Astrocyte (in vitro differentiated cells and primary cell): Measurements from ENCODE around the gene ACAP3. TPM values are rescaled to one million over a fixed set of nuclear protein-coding genes. Genes with fewer than 3 reads are reported as not detected.
A peak's percentile ranks its signal among the peaks of the same experiment; 100 is the strongest.

ENCODE experiments used
- DNase-seq: peaks from one replicate; pipeline ENCODE4 v3.0.0-alpha.2; 2010; ENCODE audit warnings: low read depth
- FAIRE-seq: peaks from 2 replicates; lab custom pipeline; 2011; peaks lifted over from hg19 to GRCh38; lab: Jason Lieb, UNC
- H2AFZ ChIP-seq: 2 replicates; pipeline ENCODE4 v1.6.0; 2012; ENCODE audit warnings: low read depth, low read length, inconsistent platforms
- H3K27ac ChIP-seq: 2 replicates; pipeline ENCODE4 v1.5.1; 2011; ENCODE audit warnings: low read depth, low read length, inconsistent platforms
- H3K27me3 ChIP-seq: 2 replicates; pipeline ENCODE4 v1.6.0; 2011; ENCODE audit warnings: low read length, inconsistent platforms; ENCODE audit not compliant: insufficient read depth
- H3K36me3 ChIP-seq: 2 replicates; pipeline ENCODE4 v1.5.1; 2011; ENCODE audit warnings: low read length, inconsistent platforms; ENCODE audit not compliant: insufficient read depth
- H3K4me1 ChIP-seq: 2 replicates; pipeline ENCODE4 v1.5.1; 2011; ENCODE audit warnings: low read length, inconsistent platforms; ENCODE audit not compliant: insufficient read depth
- H3K4me2 ChIP-seq: 2 replicates; pipeline ENCODE4 v1.6.0; 2012; ENCODE audit warnings: low read length, inconsistent platforms
- H3K4me3 ChIP-seq: 2 replicates; pipeline ENCODE4 v1.5.1; 2011; ENCODE audit warnings: low read depth, mild to moderate bottlenecking, low read length, inconsistent platforms; ENCODE audit not compliant: insufficient read depth
- H3K79me2 ChIP-seq: 2 replicates; pipeline ENCODE4 v1.6.0; 2012; ENCODE audit warnings: mild to moderate bottlenecking, low read length, inconsistent platforms; ENCODE audit not compliant: insufficient read depth
- H3K9ac ChIP-seq: 2 replicates; pipeline ENCODE4 v1.6.0; 2012; ENCODE audit warnings: mild to moderate bottlenecking, low read length, inconsistent platforms
- H3K9me3 ChIP-seq: 2 replicates; pipeline ENCODE4 v1.5.1; 2012; ENCODE audit warnings: low read depth, mild to moderate bottlenecking, low read length, inconsistent platforms; ENCODE audit not compliant: insufficient read depth
- H4K20me1 ChIP-seq: 2 replicates; pipeline ENCODE4 v1.6.0; 2012; ENCODE audit warnings: low read length, inconsistent platforms; ENCODE audit not compliant: insufficient read depth
- H3K27ac Mint-ChIP-seq: one replicate; pipeline ENCODE4 v1.8.0; 2021; ENCODE audit warnings: mild to moderate bottlenecking, mixed read lengths; ENCODE audit not compliant: unreplicated experiment
- H3K27me3 Mint-ChIP-seq: one replicate; pipeline ENCODE4 v1.8.0; 2021; ENCODE audit warnings: low read depth, mixed read lengths; ENCODE audit not compliant: unreplicated experiment
- H3K36me3 Mint-ChIP-seq: one replicate; pipeline ENCODE4 v1.8.0; 2021; ENCODE audit warnings: low read depth, mixed read lengths; ENCODE audit not compliant: unreplicated experiment
- H3K4me1 Mint-ChIP-seq: one replicate; pipeline ENCODE4 v1.8.0; 2021; ENCODE audit warnings: low read depth, mixed read lengths; ENCODE audit not compliant: unreplicated experiment
- H3K4me3 Mint-ChIP-seq: one replicate; pipeline ENCODE4 v1.8.0; 2021; ENCODE audit warnings: mild to moderate bottlenecking, moderate library complexity, mixed read lengths; ENCODE audit not compliant: unreplicated experiment
- H3K9me3 Mint-ChIP-seq: one replicate; pipeline ENCODE4 v1.8.0; 2021; ENCODE audit warnings: mild to moderate bottlenecking, mixed read lengths; ENCODE audit not compliant: unreplicated experiment
- EZH2 ChIP-seq: IDR thresholded peaks from 2 replicates; pipeline ENCODE4 v1.6.1; 2012; ENCODE audit warnings: mild to moderate bottlenecking, low read length, inconsistent platforms; ENCODE audit not compliant: insufficient read depth
- microRNA-seq: library from miRNA; unstranded; fragments of <30 nt; microRNA quantifications from one replicate; pipeline ENCODE4 v1.2.0, GENCODE V29; 2020
- total RNA-seq: library from RNA; stranded (reverse); gene quantifications from 2 replicates; pipeline ENCODE4 v1.2.1, GENCODE V29; 2021
- TF ChIP-seq, protein P1 (sequence below): IDR thresholded peaks from 2 replicates; pipeline ENCODE4 v1.5.1; 2011; ENCODE audit warnings: low read depth, mild to moderate bottlenecking, inconsistent platforms, low read length, moderate library complexity; ENCODE audit not compliant: insufficient read depth

ACAP3 gene
- total RNA-seq, 1 donor from 2014 or later = 64.0 TPM

DNA sequence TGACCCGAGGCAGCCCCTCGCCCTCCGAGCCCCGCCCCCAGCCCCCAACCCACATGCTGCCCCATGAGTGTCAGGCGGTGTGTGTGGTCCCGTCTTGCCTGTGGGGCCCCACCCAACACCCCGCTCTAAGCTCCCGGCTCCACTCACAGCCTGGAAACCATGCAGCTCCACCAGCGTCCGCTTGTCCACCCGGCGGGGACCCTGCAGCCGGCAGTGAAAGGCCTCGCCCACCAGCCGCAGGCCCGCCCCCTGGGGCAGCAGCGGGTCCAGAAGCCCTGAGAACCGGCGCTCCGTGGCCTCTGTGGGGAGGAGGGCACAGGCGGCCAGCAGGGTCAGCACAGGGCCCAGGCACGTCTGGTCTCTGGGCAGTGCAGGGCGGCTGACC lies 63.9 kb downstream of the ACAP3 start:
- Histone ChIP-seq H3K27ac (no peak overlapping the region), H3K9ac (no peak overlapping the region), H3K36me3 (no peaks in the 10 kb centered on the region), H3K79me2 (no peaks in the 10 kb centered on the region), H3K9me3 (no peaks in the 10 kb centered on the region), H3K4me3 (no peak overlapping the region), H4K20me1 (peaks cover 6% of the 10 kb centered on the region), H3K27me3 (peaks cover 3% of the 10 kb centered on the region), H3K4me2 (no peak overlapping the region), H2AFZ (no peak overlapping the region), H3K4me1 (no peaks in the 10 kb centered on the region)
- TF ChIP-seq EZH2 = no peak
- TF ChIP-seq, protein P1, sequence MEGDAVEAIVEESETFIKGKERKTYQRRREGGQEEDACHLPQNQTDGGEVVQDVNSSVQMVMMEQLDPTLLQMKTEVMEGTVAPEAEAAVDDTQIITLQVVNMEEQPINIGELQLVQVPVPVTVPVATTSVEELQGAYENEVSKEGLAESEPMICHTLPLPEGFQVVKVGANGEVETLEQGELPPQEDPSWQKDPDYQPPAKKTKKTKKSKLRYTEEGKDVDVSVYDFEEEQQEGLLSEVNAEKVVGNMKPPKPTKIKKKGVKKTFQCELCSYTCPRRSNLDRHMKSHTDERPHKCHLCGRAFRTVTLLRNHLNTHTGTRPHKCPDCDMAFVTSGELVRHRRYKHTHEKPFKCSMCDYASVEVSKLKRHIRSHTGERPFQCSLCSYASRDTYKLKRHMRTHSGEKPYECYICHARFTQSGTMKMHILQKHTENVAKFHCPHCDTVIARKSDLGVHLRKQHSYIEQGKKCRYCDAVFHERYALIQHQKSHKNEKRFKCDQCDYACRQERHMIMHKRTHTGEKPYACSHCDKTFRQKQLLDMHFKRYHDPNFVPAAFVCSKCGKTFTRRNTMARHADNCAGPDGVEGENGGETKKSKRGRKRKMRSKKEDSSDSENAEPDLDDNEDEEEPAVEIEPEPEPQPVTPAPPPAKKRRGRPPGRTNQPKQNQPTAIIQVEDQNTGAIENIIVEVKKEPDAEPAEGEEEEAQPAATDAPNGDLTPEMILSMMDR = no peak
- Mint-ChIP-seq H3K9me3 (no peaks in the 10 kb centered on the region), H3K4me1 (no peaks in the 10 kb centered on the region), H3K27ac (no peak overlapping the region), H3K4me3 (no peak overlapping the region), H3K36me3 (no peaks in the 10 kb centered on the region), H3K27me3 (no peaks in the 10 kb centered on the region)
- no peak for FAIRE-seq
- DNase-seq = no peak

DNA sequence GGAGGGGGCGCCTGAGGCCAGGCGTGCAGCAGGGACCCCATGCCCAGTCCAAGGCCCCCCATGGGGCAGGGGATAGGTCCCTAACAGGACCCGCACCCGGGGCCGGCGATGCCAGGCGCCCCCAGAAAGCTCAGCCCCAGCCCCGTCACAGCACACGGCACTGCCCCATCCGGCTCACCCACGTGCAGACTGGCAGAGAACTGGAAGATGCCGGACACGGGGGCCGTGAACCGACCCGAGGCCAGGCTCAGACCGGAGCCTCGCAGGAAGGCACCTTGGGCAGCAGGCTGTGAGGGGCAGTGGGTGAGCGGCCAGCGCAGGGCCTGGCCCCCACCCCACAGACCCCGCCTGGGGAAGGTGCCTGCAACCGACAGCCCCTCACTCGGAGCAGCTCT lies 64.5 kb downstream of the ACAP3 start:
- Histone ChIP-seq H3K4me3 (no peak overlapping the region), H3K4me2 (no peak overlapping the region), H3K4me1 (no peaks in the 10 kb centered on the region), H3K9me3 (no peaks in the 10 kb centered on the region), H4K20me1 (peaks cover 6% of the 10 kb centered on the region), H3K9ac (no peak overlapping the region), H3K27ac (no peak overlapping the region), H2AFZ (no peak overlapping the region), H3K27me3 (peaks cover 3% of the 10 kb centered on the region), H3K79me2 (no peaks in the 10 kb centered on the region), H3K36me3 (no peaks in the 10 kb centered on the region)
- H3K36me3 Mint-ChIP-seq = no peaks in the 10 kb centered on the region
- DNase-seq (no peak), FAIRE-seq (no peak)
- no peaks in the 10 kb centered on the region for H3K9me3 Mint-ChIP-seq
- H3K4me3 Mint-ChIP-seq = no peak overlapping the region
- H3K27me3 Mint-ChIP-seq = no peaks in the 10 kb centered on the region
- H3K4me1 Mint-ChIP-seq = no peaks in the 10 kb centered on the region
- TF ChIP-seq EZH2 = no peak
- TF ChIP-seq, protein P1 = no peak
- H3K27ac Mint-ChIP-seq = no peak overlapping the region

DNA sequence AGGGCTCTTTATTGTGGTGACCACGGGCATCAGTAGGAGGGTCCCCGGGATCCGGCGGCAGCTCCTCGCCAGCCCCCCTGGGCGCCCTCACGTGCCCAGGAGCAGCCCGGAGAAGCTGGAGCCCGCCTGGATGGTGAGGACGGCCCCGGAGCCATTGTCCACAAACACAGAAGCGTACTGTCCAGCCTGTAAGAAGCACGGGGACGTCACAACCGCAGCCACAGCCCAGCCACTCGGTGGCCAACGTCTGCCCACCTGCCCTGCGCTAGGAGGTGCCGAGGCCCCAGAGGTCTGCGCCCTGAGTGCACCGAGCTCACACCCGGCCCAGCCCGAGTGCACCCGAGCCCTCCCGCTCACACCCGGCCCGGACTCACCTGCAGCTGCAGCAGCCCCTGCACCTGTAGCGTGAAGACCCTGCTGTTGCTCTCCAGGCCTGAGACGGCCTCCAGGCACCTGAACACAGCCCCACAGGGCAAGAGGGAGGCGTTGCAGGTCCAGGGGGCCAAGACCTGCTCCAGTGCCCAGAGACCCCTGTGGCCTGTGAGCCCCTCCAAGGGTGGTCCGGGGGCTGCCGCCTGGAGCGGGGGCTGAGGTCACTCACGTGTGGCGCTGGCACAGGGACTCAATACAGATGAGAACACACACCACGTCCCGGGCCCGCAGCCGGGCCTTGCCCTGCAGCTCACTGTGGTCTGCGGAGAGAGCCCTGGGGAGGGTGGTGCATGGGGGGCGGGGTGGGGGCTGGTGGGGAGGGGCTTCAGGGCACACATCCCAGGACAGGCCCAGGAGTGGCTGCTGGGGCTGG lies 65.1 kb downstream of the ACAP3 start:
- Mint-ChIP-seq H3K27me3 (no peaks in the 10 kb centered on the region), H3K27ac (no peak overlapping the region), H3K36me3 (no peaks in the 10 kb centered on the region), H3K4me3 (no peak overlapping the region), H3K4me1 (no peaks in the 10 kb centered on the region), H3K9me3 (no peaks in the 10 kb centered on the region)
- Histone ChIP-seq H3K36me3 (no peaks in the 10 kb centered on the region), H3K27ac (no peak overlapping the region), H3K4me3 (no peak overlapping the region), H3K4me1 (no peaks in the 10 kb centered on the region), H3K27me3 (peaks cover 3% of the 10 kb centered on the region), H2AFZ (no peak overlapping the region), H3K79me2 (no peaks in the 10 kb centered on the region), H3K9me3 (no peaks in the 10 kb centered on the region), H3K9ac (no peak overlapping the region), H4K20me1 (peaks cover 6% of the 10 kb centered on the region), H3K4me2 (no peak overlapping the region)
- DNase-seq = no peak
- no peak for TF ChIP-seq EZH2
- no peak for FAIRE-seq

Small RNAs within 50 kb of the gene (microRNA-seq; reads per million reads assigned to microRNA genes)
- gene MIR6726 = 11.5 reads per million, percentile 38 among the genes with 10 or more reads in this experiment
- gene MIR6727 = 3.6 reads per million, percentile 11 among the genes with 10 or more reads in this experiment
- gene MIR6808 = not detected

Other genes starting within 250 kb of the ACAP3 start
- gene RNF223, start 233.6 kb downstream of the ACAP3 start, total RNA-seq = 0.18 and 0.38 TPM in 2 replicates
- 10.6 and 13.9 TPM in 2 replicates for gene C1orf159, start 191.8 kb downstream of the ACAP3 start, total RNA-seq
- not detected in 2 replicates for gene TTLL10, start 134.1 kb downstream of the ACAP3 start, total RNA-seq
- 0.65 and 0.66 TPM in 2 replicates for gene TNFRSF18, start 101.3 kb downstream of the ACAP3 start, total RNA-seq
- gene TNFRSF4, start 93.8 kb downstream of the ACAP3 start, total RNA-seq = 0.34 and 0.41 TPM in 2 replicates
- 175 and 180 TPM in 2 replicates for gene SDF4, start 75.9 kb downstream of the ACAP3 start, total RNA-seq
- 22.4 and 27.5 TPM in 2 replicates for gene B3GALT6, start 75.7 kb downstream of the ACAP3 start, total RNA-seq
- 3.9 and 4.7 TPM in 2 replicates for gene C1QTNF12, start 61.2 kb downstream of the ACAP3 start, total RNA-seq
- 58.7 and 67.4 TPM in 2 replicates for gene UBE2J2, start 34.1 kb downstream of the ACAP3 start, total RNA-seq
- 4.4 and 5.0 TPM in 2 replicates for gene SCNN1D, start 27.5 kb downstream of the ACAP3 start, total RNA-seq
- gene PUSL1, start 667 bp upstream of the ACAP3 start, total RNA-seq = 28.0 and 29.4 TPM in 2 replicates
- 75.9 and 84.8 TPM in 2 replicates for gene INTS11, start 16.7 kb upstream of the ACAP3 start, total RNA-seq
- 25.6 and 28.5 TPM in 2 replicates for gene CPTP, start 16.9 kb upstream of the ACAP3 start, total RNA-seq
- 0.41 and 0.50 TPM in 2 replicates for gene TAS1R3, start 23.4 kb upstream of the ACAP3 start, total RNA-seq
- 54.0 and 55.0 TPM in 2 replicates for gene DVL1, start 41.5 kb upstream of the ACAP3 start, total RNA-seq
- gene MXRA8, start 50.6 kb upstream of the ACAP3 start, total RNA-seq = 112 and 139 TPM in 2 replicates
- gene AURKAIP1, start 67.3 kb upstream of the ACAP3 start, total RNA-seq = 135 and 139 TPM in 2 replicates
- gene CCNL2, start 91.4 kb upstream of the ACAP3 start, total RNA-seq = 194 and 197 TPM in 2 replicates
- gene MRPL20, start 99.4 kb upstream of the ACAP3 start, total RNA-seq = 87.3 and 88.5 TPM in 2 replicates
- gene ANKRD65, start 113.3 kb upstream of the ACAP3 start, total RNA-seq = 0.64 TPM in 1 of 2 replicates, not detected in the other
- gene VWA1, start 127.8 kb upstream of the ACAP3 start, total RNA-seq = 60.4 and 81.2 TPM in 2 replicates
- gene ATAD3C, start 141.8 kb upstream of the ACAP3 start, total RNA-seq = 1.8 and 2.5 TPM in 2 replicates
- 55.3 and 63.0 TPM in 2 replicates for gene ATAD3B, start 163.8 kb upstream of the ACAP3 start, total RNA-seq
- gene ATAD3A, start 204.2 kb upstream of the ACAP3 start, total RNA-seq = 51.1 and 54.9 TPM in 2 replicates
- gene TMEM240, start 232.7 kb upstream of the ACAP3 start, total RNA-seq = 7.0 and 9.0 TPM in 2 replicates